GM21423 (cell line): Measurements from ENCODE around the gene OR12D1.

Experiments
- ATAC-seq: cut with Tn5 transposase; IDR thresholded peaks from one replicate; pipeline ENCODE4 v1.9.1; 2021; ENCODE audit warnings: mild to moderate bottlenecking, moderate library complexity; ENCODE audit not compliant: unreplicated experiment

OR12D1 gene

GRCh38 chr6:29462022-29462421 lies 47.3 kb downstream of the OR12D1 start:
- no peak for ATAC-seq

- ATAC-seq, result no peak
Observed at GRCh38 chr6:29465279-29465678, 50.6 kb downstream of the OR12D1 start.

- no peak for ATAC-seq
Observed at GRCh38 chr6:29465801-29466200, 51.1 kb downstream of the OR12D1 start.

GRCh38 chr6:29466241-29466640 lies 51.5 kb downstream of the OR12D1 start:
- no peak for ATAC-seq
